HG03103 (cell line): ENCODE results near the gene ETNK2.
"Not testable (repeated sequence)": the region's sequence is repeated elsewhere in the genome, so short reads cannot be mapped to it uniquely, and the experiment has no call there.

Source experiments
- ATAC-seq: cut with Tn5 transposase; IDR thresholded peaks from one replicate; pipeline ENCODE4 v1.9.1; 2021; ENCODE audit warnings: low read depth; ENCODE audit not compliant: unreplicated experiment

The ETNK2 gene

GRCh38 chr1:204105131-204105515 lies 46.7 kb downstream of the ETNK2 start:
- ATAC-seq: no peak

- ATAC-seq: no peak
Observed at GRCh38 chr1:204104331-204105130, 47.3 kb downstream of the ETNK2 start.

GRCh38 chr1:204103431-204103741 lies 48.5 kb downstream of the ETNK2 start:
- ATAC-seq: no peak

GRCh38 chr1:204102739-204103430 lies 49.0 kb downstream of the ETNK2 start:
- ATAC-seq: no peak

- ATAC-seq: no peak
Observed at GRCh38 chr1:204102029-204102611, 49.7 kb downstream of the ETNK2 start.

- not testable (repeated sequence) for ATAC-seq
Observed at GRCh38 chr1:204099754-204100153, 52.1 kb downstream of the ETNK2 start.

GRCh38 chr1:204098683-204099082 lies 53.2 kb downstream of the ETNK2 start:
- ATAC-seq: no peak

GRCh38 chr1:204096931-204097330 lies 54.9 kb downstream of the ETNK2 start:
- ATAC-seq: no peak

- ATAC-seq: no peak
Observed at GRCh38 chr1:204094856-204095634, 56.8 kb downstream of the ETNK2 start.

- ATAC-seq: no peak
Observed at GRCh38 chr1:204094313-204094729, 57.5 kb downstream of the ETNK2 start.

- ATAC-seq: no peak
Observed at GRCh38 chr1:204093781-204094180, 58.1 kb downstream of the ETNK2 start.

- no peak for ATAC-seq
Observed at GRCh38 chr1:204093421-204093717, 58.5 kb downstream of the ETNK2 start.

- ATAC-seq: no peak
Observed at GRCh38 chr1:204092632-204093420, 59.0 kb downstream of the ETNK2 start.

GRCh38 chr1:204091787-204092312 lies 60.0 kb downstream of the ETNK2 start:
- ATAC-seq: no peak

- ATAC-seq: no peak
Observed at GRCh38 chr1:204091066-204091465, 60.8 kb downstream of the ETNK2 start.

GRCh38 chr1:204090132-204090531 lies 61.7 kb downstream of the ETNK2 start:
- not testable (repeated sequence) for ATAC-seq

- no peak for ATAC-seq
Observed at GRCh38 chr1:204089044-204089751, 62.6 kb downstream of the ETNK2 start.

GRCh38 chr1:204088596-204088995 lies 63.2 kb downstream of the ETNK2 start:
- ATAC-seq: no peak

GRCh38 chr1:204087893-204088528 lies 63.8 kb downstream of the ETNK2 start:
- no peak for ATAC-seq
